Activated T-helper 1 cell treated with anti-CD3 and anti-CD28 coated beads, Interleukin-12 subunit alpha, Interleukin-12 subunit beta, Interleukin-2, Interleukin-4 antibody, amounts not matched to agents 30 ng/mL and 10 ng/mL and 1 ng/mL, durations not matched to agents 14 hours and 24 hours and 36 hours (primary cell): ENCODE data around the gene KRTAP20-4. TPM values are rescaled to one million over a fixed set of nuclear protein-coding genes. Genes with fewer than 3 reads are reported as not detected.

Experiments used
- total RNA-seq: library from RNA; stranded (reverse); gene quantifications from 2 replicates; pipeline ENCODE4 v1.2.3, GENCODE V29; 2022

The KRTAP20-4 gene
- total RNA-seq, 1 donor from 2014 or later = not detected

Other genes with a start within 250 kb of the KRTAP20-4 start
- gene KRTAP13-2, start 248.4 kb upstream of the KRTAP20-4 start, total RNA-seq = not detected in 2 replicates
- gene KRTAP13-1, start 224.6 kb upstream of the KRTAP20-4 start, total RNA-seq = not detected in 2 replicates
- not detected in 2 replicates for gene KRTAP13-3, start 194.7 kb upstream of the KRTAP20-4 start, total RNA-seq
- gene KRTAP13-4, start 190.4 kb upstream of the KRTAP20-4 start, total RNA-seq = not detected in 2 replicates
- gene KRTAP15-1, start 180.4 kb upstream of the KRTAP20-4 start, total RNA-seq = not detected in 2 replicates
- gene KRTAP19-1, start 140.3 kb upstream of the KRTAP20-4 start, total RNA-seq = not detected in 2 replicates
- gene KRTAP19-2, start 133.2 kb upstream of the KRTAP20-4 start, total RNA-seq = not detected in 2 replicates
- gene KRTAP19-3, start 128.6 kb upstream of the KRTAP20-4 start, total RNA-seq = not detected in 2 replicates
- not detected in 2 replicates for gene KRTAP19-4, start 123.5 kb upstream of the KRTAP20-4 start, total RNA-seq
- gene KRTAP19-5, start 118.5 kb upstream of the KRTAP20-4 start, total RNA-seq = not detected in 2 replicates
- not detected in 2 replicates for gene KRTAP19-6, start 78.8 kb upstream of the KRTAP20-4 start, total RNA-seq
- gene KRTAP19-7, start 59.3 kb upstream of the KRTAP20-4 start, total RNA-seq = not detected in 2 replicates
- gene KRTAP22-2, start 30.2 kb upstream of the KRTAP20-4 start, total RNA-seq = not detected in 2 replicates
- gene KRTAP6-3, start 28.2 kb upstream of the KRTAP20-4 start, total RNA-seq = not detected in 2 replicates
- gene KRTAP6-2, start 21.7 kb upstream of the KRTAP20-4 start, total RNA-seq = not detected in 2 replicates
- not detected in 2 replicates for gene KRTAP22-1, start 19.5 kb upstream of the KRTAP20-4 start, total RNA-seq
- gene KRTAP6-1, start 6.7 kb upstream of the KRTAP20-4 start, total RNA-seq = not detected in 2 replicates
- gene KRTAP20-1, start 4.2 kb upstream of the KRTAP20-4 start, total RNA-seq = not detected in 2 replicates
- not detected in 2 replicates for gene KRTAP20-2, start 14.6 kb downstream of the KRTAP20-4 start, total RNA-seq
- gene KRTAP20-3, start 22.2 kb downstream of the KRTAP20-4 start, total RNA-seq = not detected in 2 replicates
- not detected in 2 replicates for gene KRTAP21-3, start 98.2 kb downstream of the KRTAP20-4 start, total RNA-seq
- gene KRTAP21-2, start 126.6 kb downstream of the KRTAP20-4 start, total RNA-seq = not detected in 2 replicates
- not detected in 2 replicates for gene KRTAP21-1, start 134.8 kb downstream of the KRTAP20-4 start, total RNA-seq
- gene KRTAP8-1, start 192.6 kb downstream of the KRTAP20-4 start, total RNA-seq = not detected in 2 replicates
- gene KRTAP7-1, start 209.1 kb downstream of the KRTAP20-4 start, total RNA-seq = not detected in 2 replicates